Uterus (tissue), 4 donors: ENCODE measurements around the gene TBC1D14. TPM values are rescaled to one million over a fixed set of nuclear protein-coding genes. Genes with fewer than 3 reads are reported as not detected.

ENCODE experiments used
- total RNA-seq, 4 donors: library from RNA; depleted of rRNA in 3 of 4; stranded (reverse); fragments of >200 nt in 3 of 4; gene quantifications; one replicate each; pipeline versions ENCODE4 v1.1.0 to v1.2.4, GENCODE V29; 2014 to 2023
- donor health status: DM: yes; HTN: yes; CAD: no.

TBC1D14 gene
- total RNA-seq, 4 donors from 2014 or later: 16.9 to 61.2 (median 28.1) TPM

Other genes starting within 250 kb of the TBC1D14 start
- 1 to 10 TPM in 1 of 4 donors, under 1 TPM in 1, not detected in 2; 0.26 to 1.3 TPM for gene S100P, start 215.9 kb upstream of the TBC1D14 start, total RNA-seq
- gene MRFAP1L1, start 200.0 kb upstream of the TBC1D14 start, total RNA-seq: 10 to 100 TPM; 56.9 to 99.9 (median 71.7) TPM
- gene BLOC1S4, start 193.7 kb upstream of the TBC1D14 start, total RNA-seq: 10 to 100 TPM in 2 of 4 donors, 1 to 10 TPM in 2; 8.5 to 26.6 (median 11.7) TPM
- gene KIAA0232, start 127.1 kb upstream of the TBC1D14 start, total RNA-seq: 10 to 100 TPM; 13.8 to 78.8 (median 43.4) TPM
- 10 to 100 TPM; 14.1 to 24.0 (median 21.1) TPM for gene TADA2B, start 133.5 kb downstream of the TBC1D14 start, total RNA-seq
- 10 to 100 TPM in 3 of 4 donors, 1 to 10 TPM in 1; 7.4 to 55.0 (median 21.4) TPM for gene GRPEL1, start 158.2 kb downstream of the TBC1D14 start, total RNA-seq